Ishikawa (cell line): ENCODE measurements around the gene ZNF334.

ENCODE experiments used
- CEBPB ChIP-seq: IDR thresholded peaks from 2 replicates; pipeline ENCODE4 v1.6.1; 2012
- EGR1 ChIP-seq: IDR thresholded peaks from 2 replicates; pipeline ENCODE4 v1.6.1; 2012

DNA sequence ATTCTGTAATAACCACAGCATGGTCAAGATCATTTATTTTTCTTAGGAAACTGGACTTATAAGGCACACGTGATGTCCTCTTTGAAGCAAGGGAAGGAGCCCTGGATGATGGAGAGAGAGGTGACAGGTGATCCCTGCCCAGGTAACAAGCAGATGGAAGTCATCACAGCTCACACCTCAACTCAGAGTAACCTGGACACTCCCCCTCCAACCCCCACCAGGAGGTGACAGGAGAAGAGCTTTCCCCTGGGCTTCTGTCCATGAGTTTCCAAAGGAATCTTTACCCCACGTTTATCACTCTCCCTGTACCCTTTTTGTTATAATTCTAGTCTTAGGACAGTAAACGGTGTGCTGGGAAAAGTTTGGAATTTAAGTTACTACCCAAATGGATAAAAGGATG lies 28.4 kb downstream of the ZNF334 start:
- TF ChIP-seq EGR1 (no peak), CEBPB (no peak)
